ENCODE results near the gene PDGFRB.

DNA sequence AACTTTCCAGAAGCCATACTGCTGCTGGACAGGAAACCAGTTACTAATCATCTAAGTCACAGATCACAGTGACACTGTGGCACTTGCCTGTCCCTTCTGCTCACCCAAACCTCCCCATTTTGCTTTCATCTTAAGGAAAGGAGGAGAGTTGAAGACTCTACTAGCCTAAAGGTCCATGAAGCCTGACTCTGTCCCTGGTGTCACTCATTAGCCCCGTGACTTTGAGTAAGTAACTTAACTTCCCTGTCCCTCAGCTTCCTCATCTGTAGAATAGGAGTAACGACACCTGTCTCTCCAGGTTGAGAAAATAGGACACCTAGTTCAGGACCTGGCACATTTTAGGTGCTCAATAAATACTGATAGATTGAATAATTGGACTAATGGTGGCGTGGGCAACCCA, 33.7 kb upstream of the PDGFRB start:
- no peak for TF ChIP-seq POLR2A (IDR thresholded peaks at IDR 0.05)
- TF ChIP-seq, protein P1, sequence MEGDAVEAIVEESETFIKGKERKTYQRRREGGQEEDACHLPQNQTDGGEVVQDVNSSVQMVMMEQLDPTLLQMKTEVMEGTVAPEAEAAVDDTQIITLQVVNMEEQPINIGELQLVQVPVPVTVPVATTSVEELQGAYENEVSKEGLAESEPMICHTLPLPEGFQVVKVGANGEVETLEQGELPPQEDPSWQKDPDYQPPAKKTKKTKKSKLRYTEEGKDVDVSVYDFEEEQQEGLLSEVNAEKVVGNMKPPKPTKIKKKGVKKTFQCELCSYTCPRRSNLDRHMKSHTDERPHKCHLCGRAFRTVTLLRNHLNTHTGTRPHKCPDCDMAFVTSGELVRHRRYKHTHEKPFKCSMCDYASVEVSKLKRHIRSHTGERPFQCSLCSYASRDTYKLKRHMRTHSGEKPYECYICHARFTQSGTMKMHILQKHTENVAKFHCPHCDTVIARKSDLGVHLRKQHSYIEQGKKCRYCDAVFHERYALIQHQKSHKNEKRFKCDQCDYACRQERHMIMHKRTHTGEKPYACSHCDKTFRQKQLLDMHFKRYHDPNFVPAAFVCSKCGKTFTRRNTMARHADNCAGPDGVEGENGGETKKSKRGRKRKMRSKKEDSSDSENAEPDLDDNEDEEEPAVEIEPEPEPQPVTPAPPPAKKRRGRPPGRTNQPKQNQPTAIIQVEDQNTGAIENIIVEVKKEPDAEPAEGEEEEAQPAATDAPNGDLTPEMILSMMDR (IDR thresholded peaks at IDR 0.05): no peak
